Fibroblast of upper back skin (primary cell): ENCODE results near the gene ADH5.
"Not testable (repeated sequence)": the region's sequence is repeated elsewhere in the genome, so short reads cannot be mapped to it uniquely, and the experiment has no call there.

Experiments
- DNase-seq: peaks from one replicate; pipeline ENCODE4 v3.0.0-alpha.2; 2013

The ADH5 gene

DNA sequence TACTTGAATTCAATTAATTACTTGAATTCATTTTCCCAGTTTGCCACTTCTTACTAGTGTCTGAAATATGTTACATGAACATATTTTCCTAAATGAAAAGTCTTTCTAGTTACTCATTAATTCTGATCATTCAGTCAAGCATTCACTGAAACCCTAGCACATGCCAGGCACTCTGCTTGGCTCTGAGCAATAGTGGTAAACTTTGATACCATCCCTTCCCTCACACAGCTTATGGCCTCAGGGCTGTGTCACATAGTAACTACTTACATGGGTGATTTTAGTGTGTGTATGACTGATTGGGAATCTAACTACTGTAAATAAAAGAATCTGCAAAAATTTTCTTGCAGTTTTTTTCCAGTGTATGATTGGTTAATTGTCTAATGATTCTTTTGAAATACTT lies 60.4 kb downstream of the ADH5 start:
- peak; percentile 8 for DNase-seq

DNA sequence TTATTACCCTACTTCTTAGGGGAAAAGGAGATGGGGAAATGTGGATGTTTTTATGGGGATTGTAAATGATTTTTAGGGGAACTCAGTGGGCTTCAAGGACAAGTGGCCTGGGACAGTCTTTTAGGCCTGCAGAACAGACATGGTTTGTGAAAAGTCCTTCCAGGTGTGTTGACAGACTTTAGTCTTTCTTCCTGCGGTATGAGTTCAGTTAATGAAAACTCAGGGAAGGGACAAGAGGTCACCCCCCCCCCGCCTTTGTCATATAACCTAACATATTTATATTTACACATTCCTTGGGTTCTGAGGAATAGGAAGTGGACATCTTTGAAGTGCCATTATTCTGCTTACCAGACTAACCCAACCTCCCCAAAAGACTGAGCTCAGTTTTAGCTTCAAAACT lies 61.3 kb downstream of the ADH5 start:
- no peak for DNase-seq

DNA sequence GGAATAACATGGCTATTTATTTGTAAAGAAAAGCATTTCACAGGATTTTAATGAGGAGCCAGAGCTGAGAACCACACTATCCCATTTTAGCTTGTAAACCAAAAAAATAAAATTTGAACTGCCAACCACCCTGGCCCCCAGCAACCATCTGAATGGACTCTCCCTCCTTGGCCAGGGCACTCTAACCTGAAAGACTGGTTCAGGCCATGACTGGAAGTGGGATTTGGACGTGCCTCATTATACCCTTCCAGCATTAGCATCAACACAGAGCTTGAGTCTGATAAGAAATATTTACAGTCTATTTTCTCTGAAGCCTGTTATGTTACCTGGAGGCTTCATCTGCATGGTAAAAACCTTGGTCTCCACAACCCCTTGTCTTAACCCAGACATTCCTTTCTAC lies 63.1 kb downstream of the ADH5 start:
- DNase-seq = no peak

DNA sequence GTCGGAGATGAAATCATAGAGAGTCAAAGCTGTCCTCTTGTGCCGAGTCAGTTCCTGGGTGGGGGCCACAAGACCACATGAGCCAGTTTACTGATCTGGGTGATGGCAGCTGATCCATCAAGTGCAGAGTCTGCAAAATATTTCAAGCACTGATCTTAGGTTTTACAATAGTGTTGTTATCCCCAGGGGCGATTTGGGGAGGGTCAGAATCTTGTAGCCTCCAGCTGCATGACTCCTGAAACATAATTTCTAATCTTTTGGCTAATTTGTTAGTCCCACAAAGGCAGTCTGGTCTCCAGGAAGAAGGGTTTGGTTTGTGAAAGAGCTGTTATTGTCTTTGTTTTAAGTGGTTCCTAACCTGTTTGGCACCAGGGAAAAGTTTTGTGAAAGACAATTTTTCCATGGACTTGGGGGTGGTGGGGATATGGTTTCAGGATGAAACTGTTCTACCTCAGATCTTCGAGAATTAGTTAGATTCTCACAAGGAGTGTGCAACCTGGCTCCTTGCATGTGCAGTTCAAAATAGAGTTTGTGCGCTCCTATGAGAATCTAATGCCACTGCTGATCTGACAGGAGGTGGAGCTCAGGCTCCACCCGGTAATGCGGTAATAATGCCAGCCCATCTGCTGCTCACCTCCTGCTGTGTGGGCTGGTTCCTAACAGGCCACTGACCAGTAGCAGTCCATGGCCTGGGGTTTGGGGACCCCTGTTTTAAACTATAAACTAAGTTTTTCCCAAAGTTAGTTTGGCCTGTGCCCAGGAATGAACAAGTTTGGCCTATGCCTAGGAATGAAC lies 63.9 kb downstream of the ADH5 start:
- no peak for DNase-seq

DNA sequence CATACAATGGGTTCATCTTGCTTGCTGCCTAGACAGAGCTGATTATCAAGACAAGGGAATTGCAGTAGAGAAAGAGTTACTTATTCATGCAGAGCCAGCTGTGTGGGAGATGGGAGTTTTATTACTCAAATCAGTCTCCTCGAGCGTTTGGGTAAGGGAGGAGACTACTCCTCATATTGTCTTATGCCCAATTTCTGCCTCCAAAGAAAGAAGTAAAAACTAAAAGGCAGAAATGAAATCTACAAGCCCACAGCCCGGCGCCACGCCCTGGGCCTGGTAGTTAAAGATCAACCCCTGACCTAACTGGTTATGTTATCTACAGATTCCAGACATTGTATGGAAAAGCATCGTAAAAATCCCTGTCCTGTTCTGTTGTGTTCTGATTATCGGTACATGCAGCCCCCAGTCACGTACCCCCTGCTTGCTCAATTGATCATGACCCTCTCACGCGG lies 64.8 kb downstream of the ADH5 start:
- DNase-seq = not testable (repeated sequence)

DNA sequence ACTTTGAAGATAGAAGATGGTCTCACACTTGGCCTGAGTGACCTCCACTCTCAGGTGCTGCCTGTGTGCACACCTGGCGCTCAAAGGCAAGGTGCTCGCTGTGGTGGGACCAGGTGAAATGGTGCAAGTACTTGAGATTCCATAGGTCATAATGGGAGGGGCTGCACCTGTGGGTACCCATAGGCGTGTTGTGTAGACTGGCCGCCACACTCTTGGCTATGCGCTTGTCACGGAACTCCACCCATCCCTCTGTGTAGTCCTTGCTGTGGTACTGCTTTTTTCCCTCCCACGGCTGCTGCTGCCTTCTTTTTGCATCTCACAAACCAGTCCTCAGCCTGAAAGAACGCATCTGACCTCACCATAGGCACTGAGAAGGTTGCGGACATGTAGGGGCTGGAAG lies 66.0 kb downstream of the ADH5 start:
- DNase-seq = no peak

DNA sequence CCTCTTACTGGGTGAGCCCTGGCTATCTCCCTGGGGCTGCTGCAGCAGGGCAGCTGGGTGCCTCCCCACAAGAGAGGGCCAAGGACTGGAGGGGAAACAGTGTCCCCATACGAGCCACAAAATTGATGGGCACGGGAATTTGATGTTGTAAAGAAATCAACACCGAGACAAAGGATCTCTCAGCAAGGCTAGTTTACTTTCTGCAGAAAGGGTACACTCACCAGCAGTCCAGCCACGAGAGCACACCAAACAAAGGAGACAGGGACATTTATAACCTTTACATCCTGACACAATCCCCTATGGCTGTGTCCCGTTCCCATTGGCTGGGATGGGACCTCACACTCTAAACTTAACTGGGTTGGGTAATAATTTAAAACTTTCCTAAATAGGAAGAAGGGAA lies 67.2 kb downstream of the ADH5 start:
- DNase-seq = no peak
